Measurements from ENCODE around the gene DPP4. TPM values are rescaled to one million over a fixed set of nuclear protein-coding genes. Genes with fewer than 3 reads are reported as not detected.

The DPP4 gene
- total RNA-seq, 1 donor from 2014 or later: not detected

DNA sequence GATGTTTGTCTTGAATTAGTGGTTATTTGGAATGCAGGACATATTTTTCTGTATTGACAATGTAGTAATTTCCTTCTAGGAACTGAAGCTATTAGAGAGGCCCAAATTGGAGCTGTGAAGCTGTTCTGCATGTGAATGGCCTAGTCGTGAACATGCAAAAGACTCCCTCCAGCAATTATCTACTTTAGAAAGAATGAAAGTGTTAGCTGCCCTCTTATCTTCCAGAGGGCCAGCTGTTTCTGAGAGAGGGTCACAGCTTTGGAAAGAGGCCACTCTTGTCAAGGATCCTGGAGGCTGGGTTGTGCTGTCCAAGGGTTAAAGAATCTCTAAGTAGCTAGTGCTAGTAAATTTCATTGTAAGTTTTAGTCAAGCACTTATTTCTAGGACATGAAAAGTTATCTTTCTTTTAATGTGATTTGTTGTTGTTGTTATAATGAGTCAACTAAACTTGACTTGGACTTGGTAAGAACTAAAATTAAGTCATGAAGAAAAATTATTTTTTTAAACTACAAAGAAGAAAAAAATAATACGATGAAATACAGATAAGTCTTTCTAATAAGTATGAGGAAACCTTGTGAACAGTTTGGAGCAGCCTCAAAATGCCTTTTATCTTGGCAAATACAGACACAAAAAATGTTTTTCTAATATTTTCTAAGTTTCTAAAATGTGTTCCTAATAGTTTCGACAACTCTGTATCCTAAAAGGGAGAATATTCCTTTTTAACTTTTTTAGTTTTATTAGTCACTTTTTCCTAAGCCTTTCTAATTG lies 36.8 kb downstream of the DPP4 start:
- no peaks in the 10 kb centered on the region for H3K4me1 Mint-ChIP-seq (ENCODE audit: unreplicated experiment)
- no peaks in the 10 kb centered on the region for H3K36me3 Mint-ChIP-seq (ENCODE audit: unreplicated experiment)

DNA sequence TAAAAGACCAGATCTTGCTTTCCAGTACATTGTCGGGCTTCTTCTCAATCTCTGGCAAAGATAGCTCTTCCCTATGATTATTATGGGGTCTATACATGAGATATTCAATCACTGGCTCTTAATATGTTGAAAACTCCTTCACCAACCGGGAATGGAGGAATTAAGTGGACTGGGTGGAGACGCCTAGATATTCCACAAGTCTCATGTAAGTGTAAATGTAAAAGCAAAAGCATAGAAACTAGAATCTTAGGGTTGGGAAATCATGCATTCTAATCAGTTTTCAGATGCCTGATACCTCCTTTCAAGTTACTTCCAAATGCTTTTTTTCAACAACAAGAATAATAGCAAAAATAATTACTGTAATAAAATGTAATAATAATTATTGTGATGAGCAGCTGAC lies 38.0 kb downstream of the DPP4 start:
- Mint-ChIP-seq H3K4me3 (ENCODE audit: unreplicated experiment) (no peak overlapping the region), H3K4me1 (ENCODE audit: unreplicated experiment) (no peaks in the 10 kb centered on the region), H3K27ac (ENCODE audit: unreplicated experiment) (no peak overlapping the region), H3K9me3 (ENCODE audit: unreplicated experiment) (no peaks in the 10 kb centered on the region), H3K36me3 (ENCODE audit: unreplicated experiment) (no peaks in the 10 kb centered on the region), H3K27me3 (ENCODE audit: unreplicated experiment) (peaks cover 24% of the 10 kb centered on the region)
- TF ChIP-seq, protein P1, sequence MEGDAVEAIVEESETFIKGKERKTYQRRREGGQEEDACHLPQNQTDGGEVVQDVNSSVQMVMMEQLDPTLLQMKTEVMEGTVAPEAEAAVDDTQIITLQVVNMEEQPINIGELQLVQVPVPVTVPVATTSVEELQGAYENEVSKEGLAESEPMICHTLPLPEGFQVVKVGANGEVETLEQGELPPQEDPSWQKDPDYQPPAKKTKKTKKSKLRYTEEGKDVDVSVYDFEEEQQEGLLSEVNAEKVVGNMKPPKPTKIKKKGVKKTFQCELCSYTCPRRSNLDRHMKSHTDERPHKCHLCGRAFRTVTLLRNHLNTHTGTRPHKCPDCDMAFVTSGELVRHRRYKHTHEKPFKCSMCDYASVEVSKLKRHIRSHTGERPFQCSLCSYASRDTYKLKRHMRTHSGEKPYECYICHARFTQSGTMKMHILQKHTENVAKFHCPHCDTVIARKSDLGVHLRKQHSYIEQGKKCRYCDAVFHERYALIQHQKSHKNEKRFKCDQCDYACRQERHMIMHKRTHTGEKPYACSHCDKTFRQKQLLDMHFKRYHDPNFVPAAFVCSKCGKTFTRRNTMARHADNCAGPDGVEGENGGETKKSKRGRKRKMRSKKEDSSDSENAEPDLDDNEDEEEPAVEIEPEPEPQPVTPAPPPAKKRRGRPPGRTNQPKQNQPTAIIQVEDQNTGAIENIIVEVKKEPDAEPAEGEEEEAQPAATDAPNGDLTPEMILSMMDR (IDR thresholded peaks at IDR 0.05): no peak
- DNase-seq (ENCODE audit: extremely low spot score, unreplicated experiment): no peak

More for the DNA sequence above, 36.8 kb downstream of the DPP4 start:
- H3K27ac Mint-ChIP-seq (ENCODE audit: unreplicated experiment): no peak overlapping the region
- no peak overlapping the region for H3K4me3 Mint-ChIP-seq (ENCODE audit: unreplicated experiment)
- peaks cover 32% of the 10 kb centered on the region for H3K27me3 Mint-ChIP-seq (ENCODE audit: unreplicated experiment)
- H3K9me3 Mint-ChIP-seq (ENCODE audit: unreplicated experiment): no peaks in the 10 kb centered on the region
- TF ChIP-seq, protein P1 (IDR thresholded peaks at IDR 0.05): no peak
- DNase-seq (ENCODE audit: extremely low spot score, unreplicated experiment): no peak

DNA sequence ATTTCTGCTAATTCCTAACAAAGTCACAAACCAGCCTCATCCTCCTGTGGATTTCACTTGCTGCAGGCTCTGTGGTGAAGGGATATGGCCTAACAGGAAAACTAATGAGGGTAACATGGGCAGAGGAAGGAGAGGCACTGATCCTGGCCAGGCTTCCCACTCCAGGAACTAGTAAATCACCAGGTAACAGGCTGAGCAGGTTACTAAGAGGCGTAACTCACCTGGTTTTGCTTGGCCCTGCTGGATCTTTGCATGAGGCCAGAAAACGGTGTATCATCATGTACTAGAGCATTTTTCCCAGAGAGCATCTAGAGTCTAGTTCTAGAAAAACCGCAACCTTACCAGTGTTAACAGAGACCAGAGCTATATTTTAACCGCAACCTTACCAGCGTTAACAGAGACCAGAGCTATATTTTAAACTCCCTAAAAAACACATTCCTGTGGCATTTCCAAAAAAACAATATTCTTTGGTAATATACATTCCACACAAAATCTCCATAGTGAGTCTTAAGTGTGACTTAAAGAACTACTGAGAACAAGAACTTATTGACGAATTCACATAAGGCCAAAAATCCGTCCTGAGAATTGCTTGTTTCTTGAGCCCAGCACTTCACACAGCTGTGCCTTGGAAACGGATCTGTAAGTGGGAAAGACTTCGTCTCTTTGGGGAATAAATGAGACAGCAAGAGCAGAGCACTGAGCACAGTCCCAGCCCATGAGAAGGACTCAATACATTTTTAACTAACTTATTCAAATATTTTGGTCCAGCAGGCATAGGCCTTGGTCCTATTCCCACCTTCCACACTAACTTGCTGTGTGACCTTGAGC lies 43.4 kb downstream of the DPP4 start:
- Mint-ChIP-seq H3K36me3 (ENCODE audit: unreplicated experiment) (no peaks in the 10 kb centered on the region), H3K4me3 (ENCODE audit: unreplicated experiment) (no peak overlapping the region), H3K27me3 (ENCODE audit: unreplicated experiment) (peaks cover 12% of the 10 kb centered on the region), H3K27ac (ENCODE audit: unreplicated experiment) (no peak overlapping the region), H3K9me3 (ENCODE audit: unreplicated experiment) (no peaks in the 10 kb centered on the region), H3K4me1 (ENCODE audit: unreplicated experiment) (peaks cover 2% of the 10 kb centered on the region)
- TF ChIP-seq, protein P1 (IDR thresholded peaks at IDR 0.05): no peak
- DNase-seq (ENCODE audit: extremely low spot score, unreplicated experiment): no peak

DNA sequence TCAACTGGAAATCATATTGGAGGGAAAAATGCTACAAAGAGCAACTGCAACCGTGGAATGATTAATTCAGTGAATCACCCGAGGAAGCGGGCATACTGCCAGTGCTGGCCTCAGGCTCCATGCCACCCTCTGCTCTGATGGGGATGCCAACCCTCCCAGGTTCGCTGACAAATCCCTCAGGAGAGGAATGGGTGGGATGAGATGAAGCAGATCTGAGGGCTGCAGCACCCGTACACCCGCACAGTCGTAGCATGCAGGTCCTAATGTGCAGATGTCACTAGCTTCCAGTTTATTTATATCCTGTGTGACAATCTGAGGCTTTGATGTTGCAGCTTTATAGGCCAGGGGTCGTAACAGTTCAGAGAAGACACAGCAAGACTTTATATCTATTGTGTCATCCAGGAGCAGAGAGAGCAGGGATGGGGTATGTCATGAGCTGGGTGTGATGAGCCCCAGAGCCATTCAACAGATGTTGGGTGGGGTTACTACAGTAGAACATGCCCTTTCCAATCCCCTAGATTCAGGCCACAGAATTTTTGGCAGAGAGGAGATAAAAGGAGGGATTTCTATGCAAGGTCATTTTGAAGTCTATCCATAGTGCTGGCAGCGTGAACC lies 44.6 kb downstream of the DPP4 start:
- Mint-ChIP-seq H3K9me3 (ENCODE audit: unreplicated experiment) (no peaks in the 10 kb centered on the region), H3K27me3 (ENCODE audit: unreplicated experiment) (peaks cover 4% of the 10 kb centered on the region), H3K4me1 (ENCODE audit: unreplicated experiment) (peaks cover 2% of the 10 kb centered on the region), H3K4me3 (ENCODE audit: unreplicated experiment) (no peak overlapping the region), H3K27ac (ENCODE audit: unreplicated experiment) (no peak overlapping the region), H3K36me3 (ENCODE audit: unreplicated experiment) (no peaks in the 10 kb centered on the region)
- TF ChIP-seq, protein P1 (IDR thresholded peaks at IDR 0.05): no peak
- no peak for DNase-seq (ENCODE audit: extremely low spot score, unreplicated experiment)

DNA sequence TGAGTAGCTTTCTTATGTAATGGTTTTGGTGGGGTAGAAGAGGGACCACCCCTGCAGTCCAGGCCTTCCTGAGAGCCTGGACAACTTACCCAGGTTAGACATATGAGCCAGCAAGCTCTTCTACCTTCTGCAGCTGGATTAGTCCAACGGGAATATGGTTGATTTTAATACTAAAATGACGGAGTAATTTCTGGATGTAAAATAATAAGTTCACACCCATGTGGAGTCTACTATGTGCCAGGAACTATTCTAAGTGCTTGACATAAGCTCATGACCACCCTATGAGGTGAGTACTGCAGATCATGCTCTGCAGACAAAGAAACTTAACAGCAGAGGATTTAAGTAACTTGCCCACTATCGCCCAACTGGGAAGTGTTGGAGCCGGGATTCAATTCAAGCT lies 45.5 kb downstream of the DPP4 start:
- no peak overlapping the region for H3K4me3 Mint-ChIP-seq (ENCODE audit: unreplicated experiment)
- H3K36me3 Mint-ChIP-seq (ENCODE audit: unreplicated experiment): no peaks in the 10 kb centered on the region
- H3K27ac Mint-ChIP-seq (ENCODE audit: unreplicated experiment): no peak overlapping the region
- no peak for DNase-seq (ENCODE audit: extremely low spot score, unreplicated experiment)
- peaks cover 3% of the 10 kb centered on the region for H3K27me3 Mint-ChIP-seq (ENCODE audit: unreplicated experiment)
- TF ChIP-seq, protein P1 (IDR thresholded peaks at IDR 0.05): no peak
- H3K9me3 Mint-ChIP-seq (ENCODE audit: unreplicated experiment): no peaks in the 10 kb centered on the region
- H3K4me1 Mint-ChIP-seq (ENCODE audit: unreplicated experiment): peaks cover 2% of the 10 kb centered on the region
